ENCODE measurements around the gene FSTL1.

Gene FSTL1

GRCh38 chr3:120469440-120469839 lies 18.6 kb upstream of the FSTL1 start:
- no peak for DNase-seq (ENCODE audit: extremely low read depth, low read depth)
- TF ChIP-seq, protein P1, sequence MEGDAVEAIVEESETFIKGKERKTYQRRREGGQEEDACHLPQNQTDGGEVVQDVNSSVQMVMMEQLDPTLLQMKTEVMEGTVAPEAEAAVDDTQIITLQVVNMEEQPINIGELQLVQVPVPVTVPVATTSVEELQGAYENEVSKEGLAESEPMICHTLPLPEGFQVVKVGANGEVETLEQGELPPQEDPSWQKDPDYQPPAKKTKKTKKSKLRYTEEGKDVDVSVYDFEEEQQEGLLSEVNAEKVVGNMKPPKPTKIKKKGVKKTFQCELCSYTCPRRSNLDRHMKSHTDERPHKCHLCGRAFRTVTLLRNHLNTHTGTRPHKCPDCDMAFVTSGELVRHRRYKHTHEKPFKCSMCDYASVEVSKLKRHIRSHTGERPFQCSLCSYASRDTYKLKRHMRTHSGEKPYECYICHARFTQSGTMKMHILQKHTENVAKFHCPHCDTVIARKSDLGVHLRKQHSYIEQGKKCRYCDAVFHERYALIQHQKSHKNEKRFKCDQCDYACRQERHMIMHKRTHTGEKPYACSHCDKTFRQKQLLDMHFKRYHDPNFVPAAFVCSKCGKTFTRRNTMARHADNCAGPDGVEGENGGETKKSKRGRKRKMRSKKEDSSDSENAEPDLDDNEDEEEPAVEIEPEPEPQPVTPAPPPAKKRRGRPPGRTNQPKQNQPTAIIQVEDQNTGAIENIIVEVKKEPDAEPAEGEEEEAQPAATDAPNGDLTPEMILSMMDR (IDR thresholded peaks at IDR 0.05; ENCODE audit: low read depth, low read length, missing control alignments) = no peak
- no peak overlapping the region for H3K4me3 ChIP-seq (replicated peaks; ENCODE audit: low read depth, low read length)

DNA sequence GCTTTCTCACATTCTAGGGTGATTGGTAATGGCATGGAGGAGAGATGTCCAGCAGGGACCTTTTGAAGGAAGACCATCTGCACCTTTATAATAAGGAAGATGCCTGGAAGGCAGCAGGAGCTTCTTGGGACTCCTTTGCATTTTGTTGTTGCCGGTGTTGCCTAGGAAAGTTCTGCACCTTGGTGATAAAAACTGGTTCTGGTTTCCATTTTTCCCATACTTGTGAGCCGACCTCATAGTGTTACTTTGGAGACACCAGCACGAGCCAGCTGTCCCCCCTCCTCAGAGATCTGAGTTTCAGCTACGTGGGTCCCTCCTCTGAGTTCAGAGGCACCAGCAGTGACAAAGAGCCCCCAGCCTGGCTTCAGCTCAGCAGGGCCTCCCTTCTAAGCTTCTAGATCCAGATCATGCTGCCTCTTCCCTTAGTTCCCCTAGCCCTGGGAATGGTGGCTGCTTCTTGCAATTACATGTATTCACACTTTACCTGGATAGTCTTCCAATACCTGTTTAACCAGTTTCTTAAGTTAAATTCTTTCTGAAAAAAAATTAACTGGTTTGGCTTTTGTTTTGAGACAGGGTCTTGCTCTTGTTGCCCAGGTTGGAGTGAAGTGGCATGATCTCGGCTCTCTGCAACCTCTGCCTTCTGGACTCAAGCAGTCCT lies 18.0 kb upstream of the FSTL1 start:
- TF ChIP-seq, protein P1 (IDR thresholded peaks at IDR 0.05; ENCODE audit: low read depth, low read length, missing control alignments) = no peak
- DNase-seq (ENCODE audit: extremely low read depth, low read depth) = no peak

DNA sequence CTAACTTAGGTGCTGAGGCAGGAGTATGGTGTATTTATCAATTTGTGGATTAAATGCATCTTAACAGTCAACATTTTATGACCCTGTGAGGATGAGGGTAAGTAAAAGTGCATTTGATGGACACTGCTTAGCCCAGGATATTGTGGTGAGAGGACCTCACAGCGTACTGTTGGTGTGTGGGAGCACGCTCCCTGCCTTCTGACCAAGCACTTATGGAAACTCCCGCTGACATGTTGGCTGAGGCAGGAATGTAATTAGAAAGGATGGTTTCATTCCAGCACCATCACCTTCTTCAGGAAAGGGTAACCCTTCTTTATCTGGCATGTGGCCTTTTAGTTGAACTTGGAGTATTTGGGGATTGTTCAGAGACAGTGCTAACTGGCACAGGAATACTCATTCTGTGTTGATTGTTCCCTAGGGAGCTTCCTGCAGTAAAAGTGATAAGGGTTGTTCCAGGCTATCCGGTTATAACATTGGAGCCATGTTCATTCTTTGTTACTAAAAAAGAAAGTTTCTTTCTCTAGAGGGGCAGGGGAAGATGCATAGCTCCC lies 11.7 kb upstream of the FSTL1 start:
- H3K4me3 ChIP-seq (replicated peaks; ENCODE audit: low read depth, low read length) = no peak overlapping the region
- DNase-seq (ENCODE audit: extremely low read depth, low read depth) = no peak
- TF ChIP-seq, protein P1 (IDR thresholded peaks at IDR 0.05; ENCODE audit: low read depth, low read length, missing control alignments) = no peak

More for the DNA sequence above, 18.0 kb upstream of the FSTL1 start:
- H3K4me3 ChIP-seq (replicated peaks; ENCODE audit: low read depth, low read length) = no peak overlapping the region

DNA sequence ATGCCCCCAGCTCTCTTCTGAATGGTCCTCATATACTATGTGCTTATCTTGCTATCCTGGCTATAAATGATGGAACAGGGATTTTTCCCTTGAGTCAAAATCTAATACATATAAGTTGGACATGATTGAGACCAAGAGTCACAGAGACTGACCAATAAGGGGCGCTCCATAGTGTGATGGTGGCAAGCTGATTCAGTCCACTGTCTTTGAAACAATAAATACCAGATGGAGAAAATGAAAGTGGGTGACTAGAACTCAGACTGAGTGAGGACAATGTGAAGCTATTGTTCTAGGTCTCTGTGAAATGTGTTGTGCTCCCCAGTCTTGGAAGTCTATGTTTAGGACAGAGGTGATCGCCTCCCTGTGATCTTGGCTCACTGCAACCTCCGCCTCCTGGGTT lies 10.6 kb upstream of the FSTL1 start:
- no peak for DNase-seq (ENCODE audit: extremely low read depth, low read depth)
- no peak overlapping the region for H3K4me3 ChIP-seq (replicated peaks; ENCODE audit: low read depth, low read length)
- TF ChIP-seq, protein P1 (IDR thresholded peaks at IDR 0.05; ENCODE audit: low read depth, low read length, missing control alignments) = no peak

DNA sequence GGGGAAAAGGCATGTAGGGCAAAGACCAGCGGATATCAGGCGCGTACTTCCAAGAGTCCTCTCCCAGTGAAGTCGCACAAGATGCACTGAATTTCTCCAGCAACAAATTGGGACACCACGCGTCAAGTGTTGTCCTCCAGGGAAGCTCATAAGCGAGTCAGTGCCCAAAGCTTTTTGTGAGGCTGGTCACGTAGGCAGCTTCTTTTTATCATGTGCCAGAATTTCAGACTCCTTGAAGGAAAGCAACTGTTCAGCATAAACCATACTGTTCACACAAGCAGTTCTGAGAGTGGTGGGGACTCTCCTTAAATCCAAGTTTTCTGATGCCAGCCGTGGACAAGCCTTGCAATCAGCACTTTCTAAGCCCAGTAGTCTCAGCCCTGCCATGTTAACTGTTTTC lies 10.1 kb upstream of the FSTL1 start:
- DNase-seq (ENCODE audit: extremely low read depth, low read depth) = no peak
- TF ChIP-seq, protein P1 (IDR thresholded peaks at IDR 0.05; ENCODE audit: low read depth, low read length, missing control alignments) = no peak
- H3K4me3 ChIP-seq (replicated peaks; ENCODE audit: low read depth, low read length) = no peak overlapping the region

DNA sequence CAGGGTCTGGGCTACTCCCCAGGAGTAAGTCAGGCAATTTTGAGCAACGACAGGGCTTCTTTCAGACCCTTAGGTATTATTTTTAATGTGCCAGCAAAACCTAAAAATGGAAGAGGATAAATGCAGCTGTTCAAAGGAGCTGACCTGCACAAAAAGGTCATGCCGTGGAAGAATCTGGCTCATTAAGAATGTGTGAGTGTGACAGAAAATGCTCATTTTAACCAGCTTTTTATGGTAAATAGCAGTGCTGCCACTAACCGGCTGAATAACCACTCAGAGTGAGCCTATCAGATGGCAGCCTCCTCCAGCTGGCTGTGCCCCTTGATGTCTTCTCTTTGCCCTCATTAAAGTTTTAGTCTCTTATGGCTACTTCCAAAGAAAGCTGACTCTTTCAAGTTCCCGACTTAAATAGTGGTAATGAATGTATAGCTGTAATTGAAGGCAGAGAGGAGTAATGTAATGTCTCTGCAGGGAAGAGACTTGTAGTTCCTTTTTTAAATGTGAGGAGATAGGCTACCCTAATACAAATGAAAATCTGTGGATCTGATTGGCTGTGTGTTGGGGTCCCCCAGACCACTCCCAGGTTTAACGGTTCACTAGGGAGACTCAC lies 9.5 kb upstream of the FSTL1 start:
- TF ChIP-seq, protein P1 (IDR thresholded peaks at IDR 0.05; ENCODE audit: low read depth, low read length, missing control alignments) = no peak
- DNase-seq (ENCODE audit: extremely low read depth, low read depth) = no peak
- no peak overlapping the region for H3K4me3 ChIP-seq (replicated peaks; ENCODE audit: low read depth, low read length)

Data from HFF-Myc (cell line).